HepG2 (cell line): Measurements from ENCODE around the gene TSPAN12. TPM values are rescaled to one million over a fixed set of nuclear protein-coding genes. Genes with fewer than 3 reads are reported as not detected.

ENCODE experiments used
- ATAC-seq: fragments of 200-7000 bp; cut with Tn5 transposase; 3 replicates; pipeline ENCODE4 v1.9.1; 2020; ENCODE audit warnings: mild to moderate bottlenecking, moderate library complexity
- BruUV-seq: library from RNA; stranded (reverse); fragments of 400-500 nt; replicated peaks from 2 replicates; lab custom pipeline; 2021; lab: Mats Ljungman, UMichigan
- CTCF ChIA-PET: fragments of 300-600 bp; formaldehyde crosslinking; extraction: SDS; loops from one replicate; lab custom pipeline; 2021; ENCODE audit warnings: low total read pairs, inconsistent platforms, low intra/inter-chr PET ratio; lab: Yijun Ruan, JAX
- POLR2A ChIA-PET: fragments of 350-600 bp; sonication (Branson Sonifier 250); formaldehyde crosslinking; loops from one replicate; lab custom pipeline; 2020; ENCODE audit warnings: antibody characterized with exemption, inconsistent platforms; lab: Yijun Ruan, JAX
- DNase-seq: peaks from one replicate; pipeline ENCODE4 v3.0.0-alpha.2; 2015; ENCODE audit warnings: low spot score
- FAIRE-seq: peaks from 3 replicates; lab custom pipeline; 2011; peaks lifted over from hg19 to GRCh38; lab: Jason Lieb, UNC
- H2AFZ ChIP-seq: one replicate; pipeline ENCODE4 v1.6.1; 2011; ENCODE audit warnings: low read length, inconsistent platforms
- H3K27ac ChIP-seq: fragments of 300-600 bp; 3 replicates; pipeline ENCODE4 v1.8.0; 2011; ENCODE audit warnings: mixed run types, mild to moderate bottlenecking, mixed read lengths, low read length, inconsistent platforms; ENCODE audit not compliant: insufficient read depth; ENCODE audit errors: extremely low read length
- H3K27me3 ChIP-seq, 2 experiments: fragments of 200-600 bp in 1 of 2; 2 replicates in 1 of 2; 3 replicates in 1 of 2; pipeline versions ENCODE4 v1.6.0 to v1.8.0; 2011; ENCODE audit warnings: low read length in 2 of 2, mild to moderate bottlenecking in 2 of 2, moderate library complexity in 2 of 2, inconsistent platforms in 1 of 2; ENCODE audit not compliant: insufficient read depth in 2 of 2, control insufficient read depth in 1 of 2
- H3K36me3 ChIP-seq, 2 experiments: fragments of 200-600 bp in 1 of 2; replicated peaks in 1 of 2; 2 replicates in 1 of 2; 3 replicates in 1 of 2; pipeline versions ENCODE4 v1.5.1 to v1.8.0; 2011; ENCODE audit warnings: low read length in 2 of 2, inconsistent platforms in 1 of 2; ENCODE audit not compliant: insufficient read depth in 2 of 2, control insufficient read depth in 1 of 2
- H3K4me1 ChIP-seq: 2 replicates; pipeline ENCODE4 v1.5.1; 2012; ENCODE audit warnings: low read length, inconsistent platforms; ENCODE audit not compliant: insufficient read depth
- H3K4me2 ChIP-seq: 2 replicates; pipeline ENCODE4 v1.6.0; 2011; ENCODE audit warnings: low read depth, low read length, inconsistent platforms
- H3K4me3 ChIP-seq, 3 experiments: fragments of 200-600 bp in 1 of 3; sonication (generic), shearing (Covaris generic) in 1 of 3; replicated peaks in 1 of 3; 2 replicates each; pipeline ENCODE4 v1.5.1; 2011 to 2016; ENCODE audit warnings: low read length in 3 of 3, inconsistent platforms in 2 of 3, low read depth in 2 of 3, mild to moderate bottlenecking in 2 of 3, control low read depth in 1 of 3, mixed read lengths in 1 of 3; ENCODE audit not compliant: insufficient read depth in 1 of 3
- H3K79me2 ChIP-seq: one replicate; pipeline ENCODE4 v1.6.1; 2011; ENCODE audit warnings: low read length, inconsistent platforms; ENCODE audit not compliant: insufficient read depth
- H3K9ac ChIP-seq: 2 replicates; pipeline ENCODE4 v1.6.0; 2011; ENCODE audit warnings: mild to moderate bottlenecking, low read depth, low read length, inconsistent platforms; ENCODE audit not compliant: insufficient read depth
- H3K9me3 ChIP-seq: 2 replicates; pipeline ENCODE4 v1.5.1; 2012; ENCODE audit warnings: mild to moderate bottlenecking, low read length
- H4K20me1 ChIP-seq: 2 replicates; pipeline ENCODE4 v1.6.0; 2011; ENCODE audit warnings: inconsistent platforms, mild to moderate bottlenecking, low read length, moderate library complexity; ENCODE audit not compliant: insufficient read depth
- ATF4 ChIP-seq, 2 experiments: fragments of 450-650 bp in 1 of 2; sonication (generic) in 1 of 2; formaldehyde crosslinking; IDR thresholded peaks; 2 replicates each; pipeline versions ENCODE4 v1.5.0 to v1.8.0; 2020 to 2022; ENCODE audit warnings: mild to moderate bottlenecking in 1 of 2, missing genetic modification reagents in 1 of 2
- DBP ChIP-seq: sonication (generic); formaldehyde crosslinking; IDR thresholded peaks from 2 replicates; pipeline ENCODE4 v1.4.0; 2020; ENCODE audit warnings: missing genetic modification reagents; ENCODE audit errors: not compliant biosample characterization
- KLF11 ChIP-seq: IDR thresholded peaks from 2 replicates; pipeline ENCODE4 v1.6.1; 2016; ENCODE audit warnings: missing compliant biosample characterization
- LBX2 ChIP-seq: sonication (generic); formaldehyde crosslinking; IDR thresholded peaks from 2 replicates; pipeline ENCODE4 v1.5.0; 2020; ENCODE audit warnings: missing genetic modification reagents, mild to moderate bottlenecking, borderline replicate concordance
- PHF20 ChIP-seq: sonication (generic); formaldehyde crosslinking; IDR thresholded peaks from 2 replicates; pipeline ENCODE4 v1.5.0; 2020; ENCODE audit warnings: mild to moderate bottlenecking, missing genetic modification reagents
- STAG1 ChIP-seq: sonication (generic); formaldehyde crosslinking; IDR thresholded peaks from 2 replicates; pipeline ENCODE4 v1.4.0; 2020; ENCODE audit warnings: missing genetic modification reagents
- ZNF280D ChIP-seq: sonication (generic); formaldehyde crosslinking; IDR thresholded peaks from 2 replicates; pipeline ENCODE4 v1.5.1; 2020; ENCODE audit warnings: mild to moderate bottlenecking, missing genetic modification reagents
- ZNF326 ChIP-seq: sonication (generic); formaldehyde crosslinking; IDR thresholded peaks from 2 replicates; pipeline ENCODE4 v1.4.0; 2020; ENCODE audit warnings: missing genetic modification reagents, borderline replicate concordance
- ZNF609 ChIP-seq: sonication (generic); formaldehyde crosslinking; IDR thresholded peaks from 2 replicates; pipeline ENCODE4 v1.4.0; 2020; ENCODE audit warnings: mild to moderate bottlenecking, missing genetic modification reagents, borderline replicate concordance
- WGBS: methylation state at CpG from one replicate; pipeline ENCODE4 v1.1.6; 2017; ENCODE audit warnings: low lambda C conversion rate; 5-methylcytosine and 5-hydroxymethylcytosine counted together
- in situ Hi-C: cut with HindIII; loops from 2 replicates; pipeline ENCODE4 v1.10.0; 2017; ENCODE audit warnings: low pct_unique_long_range_greater_than_20kb; ENCODE audit not compliant: extremely low pct_ligation_motif_present
- intact Hi-C: fragments of 100-400 bp; cut with micrococcal nuclease; formaldehyde crosslinking; loops from one replicate; pipeline ENCODE4 v1.10.0; 2022; ENCODE audit not compliant: unreplicated experiment
- polyA plus RNA-seq, 8 experiments: library from polyadenylated mRNA; depleted of rRNA in 3 of 8; stranded (reverse) in 7 of 8; unstranded in 1 of 8; fragments of >200 nt; fragmentation: Illumina TruSeq in 4 of 8; extraction: Trizol in 4 of 8; gene quantifications; 2 replicates each; pipeline versions ENCODE4 v1.2.1 to v1.2.3, GENCODE V29; 2011 to 2016; ENCODE audit warnings: low read depth in 4 of 8, missing spikeins in 1 of 8, mixed read lengths in 1 of 8; ENCODE audit not compliant: insufficient read depth in 1 of 8
- total RNA-seq, 5 experiments: library from RNA; depleted of rRNA; stranded (reverse); fragments of >200 nt; fragmentation: Illumina TruSeq; extraction: Trizol; gene quantifications; 2 replicates each; pipeline ENCODE4 v1.2.3, GENCODE V29; 2016; ENCODE audit warnings: low read depth in 1 of 5

The TSPAN12 gene
- total and polyA plus RNA-seq, 2 of the 13 experiments (the other 11 are each of a cell fraction or from before 2014, with no cell fraction given) = 0.48 to 0.95 TPM

- TF ChIP-seq ZNF280D = no peak
- TF ChIP-seq ZNF609 (CRISPR knock-in tag) = no peak
- no peak for TF ChIP-seq KLF11 (CRISPR knock-in tag)
- TF ChIP-seq STAG1 (CRISPR knock-in tag) = no peak
Measured at GRCh38 chr7:120836556-120837115, 21.3 kb downstream of the TSPAN12 start (continued).

- in situ Hi-C loops (no loop called here), intact Hi-C loops (no loop called here)
- no peak for TF ChIP-seq DBP
- no peak for TF ChIP-seq PHF20 (CRISPR knock-in tag)
- TF ChIP-seq LBX2 (CRISPR knock-in tag) = no peak
- TF ChIP-seq ZNF326 (CRISPR knock-in tag) = no peak
- no peak for TF ChIP-seq ATF4 (CRISPR knock-in tag; IDR thresholded peaks at IDR 0.05)
- ATAC-seq (no peak), FAIRE-seq (no peak), DNase-seq (no peak)
- no peaks in the 10 kb centered on the region for H3K79me2 ChIP-seq
- H3K27me3 ChIP-seq = no peaks in the 10 kb centered on the region
- CTCF ChIA-PET = no interaction called here
- H3K4me1 ChIP-seq = no peaks in the 10 kb centered on the region
- H3K9me3 ChIP-seq = no peaks in the 10 kb centered on the region
- no peaks in the 10 kb centered on the region for H3K36me3 ChIP-seq
- H3K9ac ChIP-seq = no peak overlapping the region
- no peak overlapping the region for H2AFZ ChIP-seq
- H3K27ac ChIP-seq = no peak overlapping the region
- H4K20me1 ChIP-seq = no peaks in the 10 kb centered on the region
- no peak overlapping the region for H3K4me3 ChIP-seq
- POLR2A ChIA-PET = no interaction called here
- H3K4me2 ChIP-seq = no peak overlapping the region
- WGBS = 66% methylated on average over 2 of the region's 2 CpGs
- BruUV-seq = no TSS peak
Measured at GRCh38 chr7:120834726-120835125, 23.2 kb downstream of the TSPAN12 start.
